PC-9 (cell line): ENCODE measurements around the gene NAP1L5. TPM values are rescaled to one million over a fixed set of nuclear protein-coding genes. Genes with fewer than 3 reads are reported as not detected.

ENCODE experiments used
- BruUV-seq: library from RNA; stranded (reverse); fragments of 400-500 nt; replicated peaks from 2 replicates; lab custom pipeline; 2021; lab: Mats Ljungman, UMichigan
- CTCF ChIA-PET: fragments of 300-600 bp; sonication (Branson Sonifier 250); formaldehyde crosslinking; loops from one replicate; lab custom pipeline; 2022; ENCODE audit warnings: antibody characterized with exemption; lab: Charles Lee
- POLR2A ChIA-PET: fragments of 300-600 bp; sonication (Branson Sonifier 250); formaldehyde crosslinking; loops from one replicate; lab custom pipeline; 2022; ENCODE audit warnings: antibody characterized with exemption; ENCODE audit not compliant: unreplicated experiment; lab: Charles Lee
- DNase-seq, 2 experiments: peaks; one replicate each; pipeline versions ENCODE4 v3.0.0 to v3.0.0-alpha.2; 2015 to 2022; ENCODE audit warnings: mixed read lengths in 1 of 2
- H2AFZ ChIP-seq: fragments of 200-600 bp; sonication (generic); 2 replicates; pipeline ENCODE4 v1.8.1; 2017; ENCODE audit warnings: antibody characterized with exemption
- H3F3A ChIP-seq: fragments of 200-600 bp; sonication (generic); 2 replicates; pipeline ENCODE4 v1.8.1; 2017; ENCODE audit warnings: antibody characterized with exemption, mild to moderate bottlenecking, low read depth; ENCODE audit not compliant: insufficient read depth
- H3K27ac ChIP-seq: fragments of 200-600 bp; sonication (generic); 2 replicates; pipeline ENCODE4 v1.6.1; 2016; ENCODE audit warnings: mixed run types
- H3K27me3 ChIP-seq: fragments of 200-600 bp; sonication (generic); 2 replicates; pipeline ENCODE4 v1.6.1; 2016; ENCODE audit warnings: low read depth, mixed run types; ENCODE audit not compliant: insufficient read depth
- H3K36me3 ChIP-seq: fragments of 200-600 bp; sonication (generic); 2 replicates; pipeline ENCODE4 v1.6.1; 2016; ENCODE audit warnings: low read depth, mixed run types
- H3K4me1 ChIP-seq: fragments of 200-600 bp; sonication (generic); replicated peaks from 2 replicates; pipeline ENCODE4 v1.6.1; 2016; ENCODE audit warnings: mixed run types; ENCODE audit not compliant: insufficient read depth
- H3K4me2 ChIP-seq: fragments of 200-600 bp; sonication (generic); 2 replicates; pipeline ENCODE4 v1.6.1; 2017; ENCODE audit warnings: mixed run types
- H3K4me3 ChIP-seq: fragments of 200-600 bp; sonication (generic); 2 replicates; pipeline ENCODE4 v1.6.1; 2016; ENCODE audit warnings: mixed run types
- H3K79me2 ChIP-seq: fragments of 200-600 bp; sonication (generic); 2 replicates; pipeline ENCODE4 v1.6.1; 2017; ENCODE audit warnings: low read depth, mixed run types
- H3K9me2 ChIP-seq: fragments of 200-600 bp; sonication (generic); 2 replicates; pipeline ENCODE4 v1.8.1; 2017; ENCODE audit warnings: mild to moderate bottlenecking; ENCODE audit not compliant: insufficient read depth
- H3K9me3 ChIP-seq: fragments of 200-600 bp; sonication (generic); 2 replicates; pipeline ENCODE4 v1.8.1; 2016; ENCODE audit warnings: low read depth; ENCODE audit not compliant: insufficient read depth
- H4K20me1 ChIP-seq: fragments of 200-600 bp; sonication (generic); 2 replicates; pipeline ENCODE4 v1.8.1; 2017; ENCODE audit not compliant: insufficient read depth
- CTCF ChIP-seq: fragments of 200-600 bp; sonication (generic); conservative IDR thresholded peaks from 2 replicates; pipeline ENCODE4 v1.6.1; 2017; ENCODE audit warnings: mixed run types, antibody characterized with exemption, mild to moderate bottlenecking, moderate library complexity
- EZH2 ChIP-seq: fragments of 200-600 bp; sonication (generic); IDR thresholded peaks from 2 replicates; pipeline ENCODE4 v1.8.0; 2017; ENCODE audit warnings: antibody characterized with exemption, low read depth
- intact Hi-C: fragments of 100-400 bp; cut with micrococcal nuclease; formaldehyde crosslinking; loops from one replicate; pipeline ENCODE4 v1.10.0; 2022; ENCODE audit not compliant: unreplicated experiment
- total RNA-seq: library from RNA; stranded (reverse); gene quantifications from 2 replicates; pipeline ENCODE4 v1.2.3, GENCODE V29; 2021

The NAP1L5 gene
- total RNA-seq, 1 experiment from 2014 or later: 0.37 TPM

- H2AFZ ChIP-seq: no peak overlapping the region
- H3K36me3 ChIP-seq: no peaks in the 10 kb centered on the region
- no peak overlapping the region for H3K4me3 ChIP-seq
- H4K20me1 ChIP-seq: no peaks in the 10 kb centered on the region
- H3K4me2 ChIP-seq: no peak overlapping the region
- POLR2A ChIA-PET: no interaction called here
- no peaks in the 10 kb centered on the region for H3K27me3 ChIP-seq
- no peaks in the 10 kb centered on the region for H3K79me2 ChIP-seq
- H3K9me2 ChIP-seq: no peaks in the 10 kb centered on the region
- no peaks in the 10 kb centered on the region for H3F3A ChIP-seq
- no peak overlapping the region for H3K27ac ChIP-seq
- BruUV-seq: no TSS peak
- H3K9me3 ChIP-seq: no peaks in the 10 kb centered on the region
- TF ChIP-seq CTCF: no peak
- no peak for TF ChIP-seq EZH2
- no peaks in the 10 kb centered on the region for H3K4me1 ChIP-seq
- DNase-seq: no peak
- intact Hi-C loops: no loop called here
- CTCF ChIA-PET: no interaction called here
Observed at GRCh38 chr4:88743696-88744095, 46.1 kb upstream of the NAP1L5 start.

GRCh38 chr4:88742561-88742960 lies 44.9 kb upstream of the NAP1L5 start:
- CTCF ChIA-PET: no interaction called here
- H4K20me1 ChIP-seq: no peaks in the 10 kb centered on the region
- DNase-seq: no peak

GRCh38 chr4:88738180-88738579 lies 40.6 kb upstream of the NAP1L5 start:
- Histone ChIP-seq H3K36me3 (no peaks in the 10 kb centered on the region), H3K4me2 (no peak overlapping the region), H2AFZ (no peak overlapping the region), H3F3A (no peaks in the 10 kb centered on the region), H3K4me1 (no peaks in the 10 kb centered on the region), H3K27ac (no peak overlapping the region), H3K79me2 (no peaks in the 10 kb centered on the region), H3K9me3 (no peaks in the 10 kb centered on the region), H4K20me1 (no peaks in the 10 kb centered on the region), H3K27me3 (no peaks in the 10 kb centered on the region), H3K9me2 (no peaks in the 10 kb centered on the region), H3K4me3 (no peak overlapping the region)
- ChIA-PET CTCF (no interaction called here), POLR2A (no interaction called here)
- DNase-seq: no peak
- no TSS peak for BruUV-seq
- intact Hi-C loops: no loop called here
- TF ChIP-seq EZH2 (no peak), CTCF (no peak)

More at GRCh38 chr4:88742561-88742960, 44.9 kb upstream of the NAP1L5 start:
- Histone ChIP-seq H2AFZ (no peak overlapping the region), H3K9me2 (no peaks in the 10 kb centered on the region), H3K9me3 (no peaks in the 10 kb centered on the region), H3K4me1 (no peaks in the 10 kb centered on the region), H3K79me2 (no peaks in the 10 kb centered on the region), H3K27ac (no peak overlapping the region), H3F3A (no peaks in the 10 kb centered on the region), H3K4me3 (no peak overlapping the region), H3K4me2 (no peak overlapping the region), H3K36me3 (no peaks in the 10 kb centered on the region), H3K27me3 (no peaks in the 10 kb centered on the region)
- POLR2A ChIA-PET: no interaction called here
- intact Hi-C loops: no loop called here
- BruUV-seq: no TSS peak
- TF ChIP-seq EZH2: no peak
- TF ChIP-seq CTCF: no peak
